Measurements from ENCODE around the gene GPATCH1.

GRCh38 chr19:33035461-33035860 is 45.5 kb upstream of the GPATCH1 start:
- no peak for TF ChIP-seq CTCF (IDR thresholded peaks at IDR 0.05)
- TF ChIP-seq POLR2A (IDR thresholded peaks at IDR 0.05), result no peak
- no peak for TF ChIP-seq POLR2AphosphoS5 (IDR thresholded peaks at IDR 0.05; ENCODE audit: insufficient read depth in 1 of 2, low read depth in 1 of 2)
